ENCODE measurements around the gene WDR41. TPM values are rescaled to one million over a fixed set of nuclear protein-coding genes. Genes with fewer than 3 reads are reported as not detected.

Gene WDR41
- total and polyA plus RNA-seq, 9 of the 15 experiments (the other 6 are each of a cell fraction or from before 2014, with no cell fraction given), result 33.6 to 67.2 (median 55.5) TPM

- in situ Hi-C loops (cut with MboI), result no loop called here
- Histone ChIP-seq H3K4me2 (ENCODE audit: insufficient read depth, low read length) (no peak overlapping the region), H3K27me3 (ENCODE audit: control insufficient read depth in 2 of 2, insufficient read depth in 2 of 2, low read length in 2 of 2) (peaks cover 7 to 28% of the 10 kb centered on the region in 2 experiments), H3K36me3 (ENCODE audit: control insufficient read depth, insufficient read depth, low read length) (no peaks in the 10 kb centered on the region), H3K9ac (ENCODE audit: insufficient read depth in 1 of 2, low read depth in 2 of 2, low read length in 2 of 2) (no peak overlapping the region), H3K9me3 (replicated peaks; ENCODE audit: control insufficient read depth, insufficient read depth, low read depth, low read length) (no peaks in the 10 kb centered on the region), H3K4me3 (no peak overlapping the region), H3K27ac (ENCODE audit: extremely low read depth, low read depth, low read length) (no peak overlapping the region), H4K20me1 (replicated peaks; ENCODE audit: control insufficient read depth, insufficient read depth, low read length) (no peaks in the 10 kb centered on the region; the same call in 1 of the 2 replicates), H3K79me2 (ENCODE audit: control insufficient read depth, insufficient read depth, low read length) (no peaks in the 10 kb centered on the region), H3K4me1 (replicated peaks in 1 of 2; ENCODE audit: control insufficient read depth in 2 of 2, insufficient read depth in 2 of 2, low read length in 2 of 2) (no peaks in the 10 kb centered on the region), H3K9me1 (ENCODE audit: control insufficient read depth, insufficient read depth, low read length) (no peaks in the 10 kb centered on the region), H2AFZ (ENCODE audit: low read depth, low read length) (no peak overlapping the region)
- DNase-seq (ENCODE audit: extremely low read depth in 1 of 4, low spot score in 3 of 4) (no peak), FAIRE-seq (no peak), ATAC-seq (no peak)
- WGBS (ENCODE audit: insufficient coverage, low coverage, missing lambda C conversion rate), result 1% methylated on average over 13 of the region's 13 CpGs
- ChIA-PET POLR2A (interaction anchor here (0.6 kb wide), 1 partner anchor 14 kb away, joined by 3 read pairs; no protein-coding TSS in a partner anchor), CTCF (ENCODE audit: low intra/inter-chr PET ratio) (no interaction called here)
- intact Hi-C loops (cut with micrococcal nuclease), result no loop called here
- no peak for TF ChIP-seq GATA2 (CRISPR knock-in tag; IDR thresholded peaks at IDR 0.05)
- TF ChIP-seq ZBTB33 (CRISPR knock-in tag; IDR thresholded peaks at IDR 0.05), result no peak
- no peak for TF ChIP-seq ERF (CRISPR knock-in tag; IDR thresholded peaks at IDR 0.05)
- no peak for TF ChIP-seq MCM5 (IDR thresholded peaks at IDR 0.05; ENCODE audit: low read depth)
- no peak for TF ChIP-seq KAT2B (IDR thresholded peaks at IDR 0.05; ENCODE audit: low read depth, low read length)
- no peak for TF ChIP-seq PATZ1 (CRISPR knock-in tag; IDR thresholded peaks at IDR 0.05; ENCODE audit: borderline replicate concordance)
- no peak for TF ChIP-seq MLX (CRISPR knock-in tag; conservative IDR thresholded peaks at IDR 0.05)
- no peak for TF ChIP-seq ZC3H8 (IDR thresholded peaks at IDR 0.05)
- TF ChIP-seq CREB1 (IDR thresholded peaks at IDR 0.05), result no peak
- no peak for TF ChIP-seq CREB1 (CRISPR knock-in tag; IDR thresholded peaks at IDR 0.05)
- TF ChIP-seq ELK3 (CRISPR knock-in tag; IDR thresholded peaks at IDR 0.05), result no peak
- TF ChIP-seq ASH1L (IDR thresholded peaks at IDR 0.05; ENCODE audit: borderline replicate concordance, low read depth, partially characterized antibody), result no peak
- TF ChIP-seq HDAC8 (tag; IDR thresholded peaks at IDR 0.05), result no peak
- no peak for TF ChIP-seq BRF1 (IDR thresholded peaks at IDR 0.05; ENCODE audit: borderline replicate concordance, extremely low read depth, insufficient read length)
- TF ChIP-seq ZNF77 (CRISPR knock-in tag; IDR thresholded peaks at IDR 0.05), result no peak
- BruUV-seq (replicated peaks), result no TSS peak
These were observed 73.2 kb downstream of the WDR41 start for GRCh38 chr5:77418601-77419581.

Data from K562 (cell line).